ENCODE results near the gene C14orf132.

DNA sequence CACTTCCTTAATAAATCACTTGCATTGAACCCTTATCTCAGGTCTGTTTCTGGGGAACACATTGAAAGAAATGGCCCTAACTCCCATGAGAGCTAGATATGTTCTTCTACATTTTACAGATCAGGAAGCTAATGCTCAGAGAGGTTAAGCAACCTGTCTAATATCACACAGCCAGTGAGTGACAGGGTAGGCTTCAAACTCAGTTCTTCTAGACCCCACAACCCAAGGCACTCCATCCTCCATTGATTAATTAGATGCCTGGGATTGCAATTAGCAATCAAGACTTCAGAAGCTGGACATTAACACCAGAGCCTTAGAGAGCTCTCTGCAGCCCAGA is 59.8 kb downstream of the C14orf132 start:
- TF ChIP-seq CTCF (IDR thresholded peaks at IDR 0.05), result no peak
- TF ChIP-seq EZH2 (IDR thresholded peaks at IDR 0.05; ENCODE audit: borderline replicate concordance, insufficient read depth, low read depth, low read length, poor library complexity, severe bottlenecking), result no peak

Measured in B cell (primary cell).